HG03575 (cell line): ENCODE measurements around the gene CD248.
"Not testable (repeated sequence)": the region's sequence is repeated elsewhere in the genome, so short reads cannot be mapped to it uniquely, and the experiment has no call there.

Experiments used
- ATAC-seq: cut with Tn5 transposase; IDR thresholded peaks from one replicate; pipeline ENCODE4 v1.9.1; 2021; ENCODE audit not compliant: unreplicated experiment, insufficient number of reproducible peaks, low FRiP score; ENCODE audit errors: extremely low read depth

Gene CD248

GRCh38 chr11:66281776-66282467, 34.9 kb downstream of the CD248 start:
- no peak for ATAC-seq

- no peak for ATAC-seq
Observed at GRCh38 chr11:66281001-66281400, 35.8 kb downstream of the CD248 start.

- no peak for ATAC-seq
Observed at GRCh38 chr11:66280428-66280827, 36.4 kb downstream of the CD248 start.

- no peak for ATAC-seq
Observed at GRCh38 chr11:66279092-66279734, 37.6 kb downstream of the CD248 start.

- no peak for ATAC-seq
Observed at GRCh38 chr11:66278363-66279091, 38.3 kb downstream of the CD248 start.

- no peak for ATAC-seq
Observed at GRCh38 chr11:66277471-66278362, 39.1 kb downstream of the CD248 start, which contains the start of gene CNIH2. Gene CNIH2 (plus strand): TSS chr11:66278175. CDS start chr11:66278457, 282 bp downstream.

- not testable (repeated sequence) for ATAC-seq
Observed at GRCh38 chr11:66277064-66277463, 39.8 kb downstream of the CD248 start.

- ATAC-seq: not testable (repeated sequence)
Observed at GRCh38 chr11:66276619-66277018, 40.2 kb downstream of the CD248 start.

- no peak for ATAC-seq
Observed at GRCh38 chr11:66275984-66276612, 40.7 kb downstream of the CD248 start.

GRCh38 chr11:66275396-66275795, 41.4 kb downstream of the CD248 start:
- no peak for ATAC-seq

GRCh38 chr11:66274219-66274618, 42.6 kb downstream of the CD248 start:
- ATAC-seq: no peak

- ATAC-seq: no peak
Observed at GRCh38 chr11:66272596-66272995, 44.2 kb downstream of the CD248 start.

- ATAC-seq: no peak
Observed at GRCh38 chr11:66271816-66272215, 45.0 kb downstream of the CD248 start.

GRCh38 chr11:66268952-66269905, 47.6 kb downstream of the CD248 start:
- no peak for ATAC-seq

- ATAC-seq: peak; percentile 57
Observed at GRCh38 chr11:66268244-66268951, 48.4 kb downstream of the CD248 start, which contains the start of gene RAB1B. Gene RAB1B (plus strand): TSS chr11:66268639. CDS start chr11:66268680, 41 bp downstream.

GRCh38 chr11:66267379-66268243, 49.2 kb downstream of the CD248 start:
- peak; percentile 10 for ATAC-seq
